Panc1 (cell line): ENCODE data around the gene DNAAF3.

ENCODE experiments used
- CTCF ChIP-seq: fragments of 450-650 bp; IDR thresholded peaks from 2 replicates; pipeline ENCODE4 v1.5.1; 2017; ENCODE audit warnings: mild to moderate bottlenecking
- POLR2AphosphoS5 ChIP-seq: IDR thresholded peaks from 2 replicates; pipeline ENCODE4 v1.6.1; 2012; ENCODE audit warnings: mild to moderate bottlenecking, low read depth, low read length, moderate library complexity
- REST ChIP-seq, 2 experiments: IDR thresholded peaks; 2 replicates each; pipeline ENCODE4 v1.6.1; 2011 to 2012; ENCODE audit warnings: low read depth in 2 of 2, control low read depth in 1 of 2, low read length in 1 of 2, mild to moderate bottlenecking in 1 of 2, moderate library complexity in 1 of 2; ENCODE audit not compliant: insufficient read depth in 1 of 2
- SIN3A ChIP-seq: IDR thresholded peaks from 2 replicates; pipeline ENCODE4 v1.6.1; 2012; ENCODE audit warnings: low read depth, mild to moderate bottlenecking, low read length, moderate library complexity, borderline replicate concordance; ENCODE audit not compliant: insufficient read depth
- TCF7L2 ChIP-seq: IDR thresholded peaks from 2 replicates; pipeline ENCODE4 v1.6.1; 2011; ENCODE audit warnings: mild to moderate bottlenecking, low read depth, low read length, inconsistent platforms

DNA sequence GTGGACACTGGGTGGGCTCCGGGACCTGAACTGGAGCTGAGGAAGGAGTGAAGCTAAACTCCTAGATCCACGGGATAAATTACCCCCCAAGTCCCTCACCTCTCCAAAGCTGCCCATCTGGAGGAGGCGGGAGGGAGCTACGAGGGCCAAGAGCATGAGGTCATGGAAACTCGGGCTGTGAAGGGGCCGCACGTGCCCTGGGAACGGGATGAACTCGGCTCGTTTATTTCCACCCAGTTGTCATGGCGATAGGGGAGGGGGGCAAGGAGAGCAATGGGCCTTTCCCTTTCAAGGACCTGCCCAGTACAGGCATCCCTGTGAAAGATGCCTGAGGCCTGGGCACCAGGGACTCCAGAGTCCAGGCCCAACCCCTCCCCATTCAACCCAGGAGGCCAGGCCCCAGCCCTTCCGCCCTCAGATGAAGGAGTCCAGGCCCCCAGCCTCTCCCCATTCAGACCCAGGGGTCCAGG lies 52.8 kb downstream of the DNAAF3 start:
- TF ChIP-seq CTCF (no peak), POLR2AphosphoS5 (no peak), SIN3A (no peak), REST (IDR thresholded peaks at IDR 0.05; ENCODE audit: insufficient read depth in 1 of 2, low read depth in 2 of 2, low read length in 1 of 2) (no peak), TCF7L2 (no peak)
